GM12878 (cell line): ENCODE results near the gene ATP4A. TPM values are rescaled to one million over a fixed set of nuclear protein-coding genes. Genes with fewer than 3 reads are reported as not detected.
A peak's percentile ranks its signal among the peaks of the same experiment; 100 is the strongest.

Experiments
- CREB1 ChIP-seq: IDR thresholded peaks from 2 replicates; pipeline ENCODE4 v1.6.1; 2012; ENCODE audit warnings: low read depth, mild to moderate bottlenecking, inconsistent platforms
- NFXL1 ChIP-seq: fragments of 450-650 bp; IDR thresholded peaks from 2 replicates; pipeline ENCODE4 v1.6.1; 2017; ENCODE audit warnings: antibody characterized with exemption, mild to moderate bottlenecking, borderline replicate concordance
- NRF1 ChIP-seq: conservative IDR thresholded peaks from 2 replicates; pipeline ENCODE4 v1.6.1; 2011; ENCODE audit warnings: mild to moderate bottlenecking, low read depth, low read length, improper control_type of control experiment
- PAX5 ChIP-seq: IDR thresholded peaks from 2 replicates; pipeline ENCODE4 v1.6.1; 2011; ENCODE audit warnings: low read depth, low read length, borderline replicate concordance
- RFX5 ChIP-seq: IDR thresholded peaks from 2 replicates; pipeline ENCODE4 v1.6.1; 2011; ENCODE audit warnings: low read depth, low read length, improper control_type of control experiment
- ZNF217 ChIP-seq: fragments of 450-650 bp; IDR thresholded peaks from 2 replicates; pipeline ENCODE4 v1.6.1; 2017; ENCODE audit warnings: antibody characterized with exemption, mild to moderate bottlenecking
- polyA plus RNA-seq, 11 experiments: library from polyadenylated mRNA; depleted of rRNA in 4 of 11; unstranded in 6 of 11; stranded (reverse) in 5 of 11; fragments of >200 nt; fragmentation: Nextera tagmentation in 4 of 11; fragmentation: Illumina TruSeq in 1 of 11; extraction: Ambion mirVana in 4 of 11; extraction: Trizol in 1 of 11; gene quantifications; 1 replicate in 1 of 11; 2 replicates in 10 of 11; pipeline versions ENCODE4 v1.2.1 to v1.2.3, GENCODE V29; 2011 to 2016; ENCODE audit warnings: inconsistent platforms in 2 of 11, missing spikeins in 2 of 11, low read depth in 1 of 11
- total RNA-seq, 4 experiments: library from RNA; depleted of rRNA in 3 of 4; stranded (reverse); fragments of >200 nt in 3 of 4; fragmentation: Illumina TruSeq in 1 of 4; extraction: Trizol in 1 of 4; gene quantifications; 2 replicates each; pipeline versions ENCODE4 v1.2.1 to v1.2.3, GENCODE V29; 2013 to 2021
- TF ChIP-seq, protein P1 (sequence below): fragments of 450-650 bp; IDR thresholded peaks from 2 replicates; pipeline ENCODE4 v1.6.1; 2017; ENCODE audit warnings: mild to moderate bottlenecking, moderate library complexity
- TF ChIP-seq, protein P2 (sequence below): fragments of 450-650 bp; IDR thresholded peaks from 2 replicates; pipeline ENCODE4 v1.6.1; 2016; ENCODE audit warnings: mild to moderate bottlenecking, moderate library complexity, borderline replicate concordance
- TF ChIP-seq, protein P3 (sequence below): fragments of 450-650 bp; IDR thresholded peaks from 2 replicates; pipeline ENCODE4 v1.6.1; 2017; ENCODE audit warnings: antibody characterized with exemption, mild to moderate bottlenecking, moderate library complexity
- TF ChIP-seq, protein P4 (sequence below): fragments of 450-650 bp; IDR thresholded peaks from 2 replicates; pipeline ENCODE4 v1.6.1; 2017; ENCODE audit warnings: low read depth, mild to moderate bottlenecking, moderate library complexity
- TF ChIP-seq, protein P5 (sequence below): fragments of 450-650 bp; IDR thresholded peaks from 2 replicates; pipeline ENCODE4 v1.6.1; 2017; ENCODE audit warnings: mild to moderate bottlenecking, low read depth, inconsistent platforms; ENCODE audit not compliant: poor library complexity, severe bottlenecking

Gene ATP4A
- total and polyA plus RNA-seq, 10 of the 15 experiments (the other 5 are each of a cell fraction or from before 2014, with no cell fraction given) = 0.03 to 1.5 (median 0.11) TPM; not detected in 3

DNA sequence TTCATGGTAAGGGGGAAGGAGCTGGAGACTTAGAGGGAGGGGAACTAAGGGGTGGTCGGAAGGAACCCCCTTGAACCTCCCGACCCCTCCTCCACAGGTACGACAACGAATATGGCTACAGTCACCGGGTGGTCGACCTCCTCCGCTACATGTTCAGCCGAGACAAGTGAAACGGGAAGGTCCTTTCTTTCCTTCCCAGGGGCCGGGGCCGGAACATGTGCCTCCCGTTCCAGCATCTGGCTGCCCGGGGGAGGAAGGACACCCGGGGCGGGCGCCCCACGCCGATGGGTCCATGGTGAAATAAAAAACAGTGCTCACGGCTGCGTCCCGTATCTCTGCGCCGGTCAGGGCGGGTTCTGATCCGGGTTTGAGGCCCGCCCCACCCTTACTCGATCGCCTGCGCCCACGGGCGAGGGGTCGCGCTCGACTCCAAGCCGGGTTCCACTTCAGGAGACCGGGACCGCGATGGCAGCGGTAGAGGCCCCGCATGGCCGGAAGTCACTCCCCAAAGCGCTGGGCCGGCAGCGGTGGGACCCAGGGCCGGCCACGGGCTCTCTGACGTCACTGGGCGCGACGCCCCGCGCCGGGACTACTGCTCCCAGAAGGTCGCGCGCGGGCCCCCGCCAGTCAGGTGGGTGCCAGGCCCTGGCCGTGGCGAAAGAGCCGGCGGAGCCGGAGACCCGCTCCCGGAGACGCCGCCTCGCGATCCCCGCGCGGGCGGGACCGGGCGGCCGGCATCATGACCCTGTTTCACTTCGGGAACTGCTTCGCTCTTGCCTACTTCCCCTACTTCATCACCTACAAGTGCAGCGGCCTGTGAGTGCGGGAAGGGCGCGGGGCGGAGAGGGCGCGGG lies 18.2 kb downstream of the ATP4A start, which contains the start of gene TMEM147 (continued):
- TF ChIP-seq, protein P1, sequence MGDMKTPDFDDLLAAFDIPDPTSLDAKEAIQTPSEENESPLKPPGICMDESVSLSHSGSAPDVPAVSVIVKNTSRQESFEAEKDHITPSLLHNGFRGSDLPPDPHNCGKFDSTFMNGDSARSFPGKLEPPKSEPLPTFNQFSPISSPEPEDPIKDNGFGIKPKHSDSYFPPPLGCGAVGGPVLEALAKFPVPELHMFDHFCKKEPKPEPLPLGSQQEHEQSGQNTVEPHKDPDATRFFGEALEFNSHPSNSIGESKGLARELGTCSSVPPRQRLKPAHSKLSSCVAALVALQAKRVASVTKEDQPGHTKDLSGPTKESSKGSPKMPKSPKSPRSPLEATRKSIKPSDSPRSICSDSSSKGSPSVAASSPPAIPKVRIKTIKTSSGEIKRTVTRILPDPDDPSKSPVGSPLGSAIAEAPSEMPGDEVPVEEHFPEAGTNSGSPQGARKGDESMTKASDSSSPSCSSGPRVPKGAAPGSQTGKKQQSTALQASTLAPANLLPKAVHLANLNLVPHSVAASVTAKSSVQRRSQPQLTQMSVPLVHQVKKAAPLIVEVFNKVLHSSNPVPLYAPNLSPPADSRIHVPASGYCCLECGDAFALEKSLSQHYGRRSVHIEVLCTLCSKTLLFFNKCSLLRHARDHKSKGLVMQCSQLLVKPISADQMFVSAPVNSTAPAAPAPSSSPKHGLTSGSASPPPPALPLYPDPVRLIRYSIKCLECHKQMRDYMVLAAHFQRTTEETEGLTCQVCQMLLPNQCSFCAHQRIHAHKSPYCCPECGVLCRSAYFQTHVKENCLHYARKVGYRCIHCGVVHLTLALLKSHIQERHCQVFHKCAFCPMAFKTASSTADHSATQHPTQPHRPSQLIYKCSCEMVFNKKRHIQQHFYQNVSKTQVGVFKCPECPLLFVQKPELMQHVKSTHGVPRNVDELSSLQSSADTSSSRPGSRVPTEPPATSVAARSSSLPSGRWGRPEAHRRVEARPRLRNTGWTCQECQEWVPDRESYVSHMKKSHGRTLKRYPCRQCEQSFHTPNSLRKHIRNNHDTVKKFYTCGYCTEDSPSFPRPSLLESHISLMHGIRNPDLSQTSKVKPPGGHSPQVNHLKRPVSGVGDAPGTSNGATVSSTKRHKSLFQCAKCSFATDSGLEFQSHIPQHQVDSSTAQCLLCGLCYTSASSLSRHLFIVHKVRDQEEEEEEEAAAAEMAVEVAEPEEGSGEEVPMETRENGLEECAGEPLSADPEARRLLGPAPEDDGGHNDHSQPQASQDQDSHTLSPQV = no peak; the same call in 1 of the 2 replicates
- TF ChIP-seq, protein P2, sequence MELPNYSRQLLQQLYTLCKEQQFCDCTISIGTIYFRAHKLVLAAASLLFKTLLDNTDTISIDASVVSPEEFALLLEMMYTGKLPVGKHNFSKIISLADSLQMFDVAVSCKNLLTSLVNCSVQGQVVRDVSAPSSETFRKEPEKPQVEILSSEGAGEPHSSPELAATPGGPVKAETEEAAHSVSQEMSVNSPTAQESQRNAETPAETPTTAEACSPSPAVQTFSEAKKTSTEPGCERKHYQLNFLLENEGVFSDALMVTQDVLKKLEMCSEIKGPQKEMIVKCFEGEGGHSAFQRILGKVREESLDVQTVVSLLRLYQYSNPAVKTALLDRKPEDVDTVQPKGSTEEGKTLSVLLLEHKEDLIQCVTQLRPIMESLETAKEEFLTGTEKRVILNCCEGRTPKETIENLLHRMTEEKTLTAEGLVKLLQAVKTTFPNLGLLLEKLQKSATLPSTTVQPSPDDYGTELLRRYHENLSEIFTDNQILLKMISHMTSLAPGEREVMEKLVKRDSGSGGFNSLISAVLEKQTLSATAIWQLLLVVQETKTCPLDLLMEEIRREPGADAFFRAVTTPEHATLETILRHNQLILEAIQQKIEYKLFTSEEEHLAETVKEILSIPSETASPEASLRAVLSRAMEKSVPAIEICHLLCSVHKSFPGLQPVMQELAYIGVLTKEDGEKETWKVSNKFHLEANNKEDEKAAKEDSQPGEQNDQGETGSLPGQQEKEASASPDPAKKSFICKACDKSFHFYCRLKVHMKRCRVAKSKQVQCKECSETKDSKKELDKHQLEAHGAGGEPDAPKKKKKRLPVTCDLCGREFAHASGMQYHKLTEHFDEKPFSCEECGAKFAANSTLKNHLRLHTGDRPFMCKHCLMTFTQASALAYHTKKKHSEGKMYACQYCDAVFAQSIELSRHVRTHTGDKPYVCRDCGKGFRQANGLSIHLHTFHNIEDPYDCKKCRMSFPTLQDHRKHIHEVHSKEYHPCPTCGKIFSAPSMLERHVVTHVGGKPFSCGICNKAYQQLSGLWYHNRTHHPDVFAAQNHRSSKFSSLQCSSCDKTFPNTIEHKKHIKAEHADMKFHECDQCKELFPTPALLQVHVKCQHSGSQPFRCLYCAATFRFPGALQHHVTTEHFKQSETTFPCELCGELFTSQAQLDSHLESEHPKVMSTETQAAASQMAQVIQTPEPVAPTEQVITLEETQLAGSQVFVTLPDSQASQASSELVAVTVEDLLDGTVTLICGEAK = peak; percentile 58; the same call in 1 of the 2 replicates
- TF ChIP-seq NFXL1 (no peak), RFX5 (peak; percentile 56; the same call in 1 of the 2 replicates), PAX5 (no peak), NRF1 (no peak), ZNF217 (no peak), CREB1 (peak; percentile 98)
- TF ChIP-seq, protein P3, sequence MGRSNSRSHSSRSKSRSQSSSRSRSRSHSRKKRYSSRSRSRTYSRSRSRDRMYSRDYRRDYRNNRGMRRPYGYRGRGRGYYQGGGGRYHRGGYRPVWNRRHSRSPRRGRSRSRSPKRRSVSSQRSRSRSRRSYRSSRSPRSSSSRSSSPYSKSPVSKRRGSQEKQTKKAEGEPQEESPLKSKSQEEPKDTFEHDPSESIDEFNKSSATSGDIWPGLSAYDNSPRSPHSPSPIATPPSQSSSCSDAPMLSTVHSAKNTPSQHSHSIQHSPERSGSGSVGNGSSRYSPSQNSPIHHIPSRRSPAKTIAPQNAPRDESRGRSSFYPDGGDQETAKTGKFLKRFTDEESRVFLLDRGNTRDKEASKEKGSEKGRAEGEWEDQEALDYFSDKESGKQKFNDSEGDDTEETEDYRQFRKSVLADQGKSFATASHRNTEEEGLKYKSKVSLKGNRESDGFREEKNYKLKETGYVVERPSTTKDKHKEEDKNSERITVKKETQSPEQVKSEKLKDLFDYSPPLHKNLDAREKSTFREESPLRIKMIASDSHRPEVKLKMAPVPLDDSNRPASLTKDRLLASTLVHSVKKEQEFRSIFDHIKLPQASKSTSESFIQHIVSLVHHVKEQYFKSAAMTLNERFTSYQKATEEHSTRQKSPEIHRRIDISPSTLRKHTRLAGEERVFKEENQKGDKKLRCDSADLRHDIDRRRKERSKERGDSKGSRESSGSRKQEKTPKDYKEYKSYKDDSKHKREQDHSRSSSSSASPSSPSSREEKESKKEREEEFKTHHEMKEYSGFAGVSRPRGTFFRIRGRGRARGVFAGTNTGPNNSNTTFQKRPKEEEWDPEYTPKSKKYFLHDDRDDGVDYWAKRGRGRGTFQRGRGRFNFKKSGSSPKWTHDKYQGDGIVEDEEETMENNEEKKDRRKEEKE = no peak
- TF ChIP-seq, protein P4, sequence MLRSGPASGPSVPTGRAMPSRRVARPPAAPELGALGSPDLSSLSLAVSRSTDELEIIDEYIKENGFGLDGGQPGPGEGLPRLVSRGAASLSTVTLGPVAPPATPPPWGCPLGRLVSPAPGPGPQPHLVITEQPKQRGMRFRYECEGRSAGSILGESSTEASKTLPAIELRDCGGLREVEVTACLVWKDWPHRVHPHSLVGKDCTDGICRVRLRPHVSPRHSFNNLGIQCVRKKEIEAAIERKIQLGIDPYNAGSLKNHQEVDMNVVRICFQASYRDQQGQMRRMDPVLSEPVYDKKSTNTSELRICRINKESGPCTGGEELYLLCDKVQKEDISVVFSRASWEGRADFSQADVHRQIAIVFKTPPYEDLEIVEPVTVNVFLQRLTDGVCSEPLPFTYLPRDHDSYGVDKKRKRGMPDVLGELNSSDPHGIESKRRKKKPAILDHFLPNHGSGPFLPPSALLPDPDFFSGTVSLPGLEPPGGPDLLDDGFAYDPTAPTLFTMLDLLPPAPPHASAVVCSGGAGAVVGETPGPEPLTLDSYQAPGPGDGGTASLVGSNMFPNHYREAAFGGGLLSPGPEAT = 0 out of 2 replicates have a peak, but pooled peaks have one; percentile 45
- TF ChIP-seq, protein P5, sequence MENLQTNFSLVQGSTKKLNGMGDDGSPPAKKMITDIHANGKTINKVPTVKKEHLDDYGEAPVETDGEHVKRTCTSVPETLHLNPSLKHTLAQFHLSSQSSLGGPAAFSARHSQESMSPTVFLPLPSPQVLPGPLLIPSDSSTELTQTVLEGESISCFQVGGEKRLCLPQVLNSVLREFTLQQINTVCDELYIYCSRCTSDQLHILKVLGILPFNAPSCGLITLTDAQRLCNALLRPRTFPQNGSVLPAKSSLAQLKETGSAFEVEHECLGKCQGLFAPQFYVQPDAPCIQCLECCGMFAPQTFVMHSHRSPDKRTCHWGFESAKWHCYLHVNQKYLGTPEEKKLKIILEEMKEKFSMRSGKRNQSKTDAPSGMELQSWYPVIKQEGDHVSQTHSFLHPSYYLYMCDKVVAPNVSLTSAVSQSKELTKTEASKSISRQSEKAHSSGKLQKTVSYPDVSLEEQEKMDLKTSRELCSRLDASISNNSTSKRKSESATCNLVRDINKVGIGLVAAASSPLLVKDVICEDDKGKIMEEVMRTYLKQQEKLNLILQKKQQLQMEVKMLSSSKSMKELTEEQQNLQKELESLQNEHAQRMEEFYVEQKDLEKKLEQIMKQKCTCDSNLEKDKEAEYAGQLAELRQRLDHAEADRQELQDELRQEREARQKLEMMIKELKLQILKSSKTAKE = no peak
